ENCODE results near the gene ZNF561.
A peak's percentile ranks its signal among the peaks of the same experiment; 100 is the strongest.
"Not testable (repeated sequence)": the region's sequence is repeated elsewhere in the genome, so short reads cannot be mapped to it uniquely, and the experiment has no call there.

ZNF561 gene

DNA sequence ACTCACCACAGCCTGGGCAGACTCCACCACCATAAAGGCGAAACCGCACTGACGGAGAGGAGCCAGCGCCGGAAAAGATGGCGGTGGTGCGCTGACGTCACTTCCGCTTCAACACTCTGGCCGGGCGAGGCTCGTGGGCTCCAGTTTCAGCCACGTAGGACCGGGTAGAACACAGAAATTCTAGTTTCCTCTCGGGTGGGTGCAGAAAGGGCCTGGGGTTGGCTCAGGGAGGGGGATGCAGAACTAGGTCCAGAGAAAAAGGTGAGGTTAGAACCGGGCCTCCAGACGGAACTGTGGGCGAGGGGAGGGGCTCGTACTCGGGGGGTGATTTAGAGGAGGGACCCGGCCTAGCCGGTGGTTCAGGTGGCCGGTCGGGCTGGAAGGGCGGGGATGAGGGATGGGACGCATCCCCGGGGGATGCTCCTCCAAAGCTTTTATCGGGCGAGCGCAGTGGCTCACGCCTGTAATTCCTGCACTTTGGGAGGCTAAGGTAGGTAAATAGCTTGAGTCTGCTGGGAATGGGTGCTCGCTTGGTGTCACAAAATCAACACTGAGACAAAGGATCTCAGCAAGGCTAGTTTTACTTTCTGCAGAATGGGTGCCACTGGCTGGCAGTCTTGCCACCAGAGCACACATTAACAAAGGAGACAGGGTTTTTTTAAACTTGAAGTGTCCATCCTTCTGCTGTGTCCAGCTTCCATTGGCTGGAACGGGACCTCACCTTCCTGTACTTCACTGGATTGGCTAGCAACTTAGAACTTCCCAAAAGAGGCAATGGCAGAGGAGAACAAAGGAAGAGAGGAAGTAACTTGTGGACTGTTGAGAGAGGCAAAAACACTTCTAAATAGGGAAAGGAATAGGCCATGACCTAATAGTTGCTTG, at the start of gene ZNF561:
Gene ZNF561, minus strand, starts transcription at position 77 of the 882 bp plus-strand sequence. CDS start 1,776 bp downstream, outside the sequence.
- DNase-seq, result peak; percentile 86

GRCh38 chr19:9668544-9668943, 47.5 kb upstream of the ZNF561 start:
- no peak for DNase-seq

- DNase-seq, result no peak
Measured at GRCh38 chr19:9667898-9668297, 46.9 kb upstream of the ZNF561 start.

- DNase-seq, result no peak
Measured at GRCh38 chr19:9658769-9659168, 37.7 kb upstream of the ZNF561 start.

DNA sequence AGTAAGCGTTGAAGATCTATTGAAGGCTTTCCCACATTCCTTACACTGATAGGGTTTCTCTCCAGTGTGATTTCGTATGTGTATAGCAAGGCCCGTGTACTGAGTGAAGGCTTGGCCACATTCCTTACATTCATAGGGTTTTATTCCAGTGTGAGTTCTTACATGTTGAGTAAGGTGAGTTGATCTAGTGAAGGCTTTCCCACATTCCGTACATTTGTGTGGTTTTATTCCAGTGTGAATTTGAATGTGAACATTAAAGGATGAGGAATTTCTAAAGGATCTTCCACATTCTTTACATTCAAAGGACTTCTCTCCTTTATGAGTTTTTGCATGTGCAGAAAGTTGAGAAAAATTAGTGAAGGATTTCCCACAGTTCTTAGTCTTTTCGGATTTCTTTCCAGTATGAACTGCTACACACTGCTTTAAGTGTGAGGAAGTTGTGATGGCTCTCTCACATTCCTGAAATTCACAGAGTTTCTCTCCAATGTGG, 32.1 kb upstream of the ZNF561 start:
- DNase-seq, result not testable (repeated sequence)

GRCh38 chr19:9651464-9651863, 30.4 kb upstream of the ZNF561 start:
- DNase-seq, result not testable (repeated sequence)

- DNase-seq, result no peak
Measured at GRCh38 chr19:9650345-9650744, 29.3 kb upstream of the ZNF561 start.

- DNase-seq, result no peak
Measured at GRCh38 chr19:9645472-9645871, 24.4 kb upstream of the ZNF561 start.

GRCh38 chr19:9644472-9644871, 23.4 kb upstream of the ZNF561 start:
- DNase-seq, result no peak

GRCh38 chr19:9641810-9642209, 20.8 kb upstream of the ZNF561 start:
- DNase-seq, result no peak

- no peak for DNase-seq
Measured at GRCh38 chr19:9640956-9641355, 19.9 kb upstream of the ZNF561 start.

DNA sequence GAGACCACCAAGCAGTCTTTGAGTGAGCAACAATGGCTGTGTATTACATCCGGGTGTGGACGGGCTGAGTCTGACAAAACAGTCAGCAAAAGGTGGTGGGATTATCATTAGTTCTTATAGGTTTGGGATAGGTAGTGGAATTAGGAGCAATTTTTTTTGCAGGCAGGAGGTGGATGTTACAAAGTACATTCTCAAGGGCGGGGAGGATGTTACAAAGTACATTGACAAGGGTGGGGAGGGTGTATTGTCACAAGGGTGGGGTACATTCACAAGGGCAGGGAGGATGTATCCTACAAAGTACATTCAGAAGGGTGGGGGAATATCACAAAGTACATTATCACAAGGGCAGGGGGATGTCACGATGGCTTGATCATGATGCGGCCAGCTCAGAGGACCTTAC, 15.0 kb upstream of the ZNF561 start:
- DNase-seq, result no peak

GRCh38 chr19:9627856-9628255, 6.8 kb upstream of the ZNF561 start:
- no peak for DNase-seq

DNA sequence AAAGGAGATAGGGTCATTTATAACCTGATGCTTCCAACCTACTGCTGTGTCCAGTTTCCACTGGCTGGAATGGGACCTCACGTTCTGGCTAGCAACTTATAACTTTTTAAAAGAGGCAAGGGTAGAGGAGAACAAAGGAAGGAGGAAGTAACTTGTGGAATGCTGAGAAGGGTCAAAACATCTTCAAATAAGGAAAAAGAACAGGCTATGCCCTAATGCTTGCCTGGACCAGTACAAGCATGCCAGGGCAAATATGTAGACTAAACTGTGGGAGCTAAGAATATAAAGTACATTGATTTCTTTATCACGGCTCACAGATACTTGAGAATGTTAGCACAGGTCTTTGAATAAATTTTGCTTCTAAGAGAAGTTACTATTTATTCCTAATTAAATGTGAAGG, 1.5 kb upstream of the ZNF561 start:
- DNase-seq, result no peak

DNA sequence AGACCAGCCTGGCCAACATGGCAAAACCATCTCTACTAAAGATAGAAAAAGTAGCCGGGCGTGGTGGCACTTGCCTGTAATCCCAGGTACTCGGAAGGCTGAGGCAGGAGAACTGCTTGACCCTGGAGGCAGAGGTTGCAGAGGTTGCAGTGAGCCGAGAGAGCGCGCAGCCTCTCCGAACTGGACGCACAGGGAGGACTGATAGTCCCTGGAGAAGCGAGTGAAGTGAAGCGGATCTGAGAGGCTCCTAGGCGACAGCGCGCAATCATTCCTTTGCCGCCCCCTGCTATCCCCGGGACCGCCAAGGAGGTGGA, 233 bp downstream of the ZNF561 start:
- DNase-seq, result no peak

GRCh38 chr19:9615844-9616243, 5.2 kb downstream of the ZNF561 start:
- DNase-seq, result no peak

DNA sequence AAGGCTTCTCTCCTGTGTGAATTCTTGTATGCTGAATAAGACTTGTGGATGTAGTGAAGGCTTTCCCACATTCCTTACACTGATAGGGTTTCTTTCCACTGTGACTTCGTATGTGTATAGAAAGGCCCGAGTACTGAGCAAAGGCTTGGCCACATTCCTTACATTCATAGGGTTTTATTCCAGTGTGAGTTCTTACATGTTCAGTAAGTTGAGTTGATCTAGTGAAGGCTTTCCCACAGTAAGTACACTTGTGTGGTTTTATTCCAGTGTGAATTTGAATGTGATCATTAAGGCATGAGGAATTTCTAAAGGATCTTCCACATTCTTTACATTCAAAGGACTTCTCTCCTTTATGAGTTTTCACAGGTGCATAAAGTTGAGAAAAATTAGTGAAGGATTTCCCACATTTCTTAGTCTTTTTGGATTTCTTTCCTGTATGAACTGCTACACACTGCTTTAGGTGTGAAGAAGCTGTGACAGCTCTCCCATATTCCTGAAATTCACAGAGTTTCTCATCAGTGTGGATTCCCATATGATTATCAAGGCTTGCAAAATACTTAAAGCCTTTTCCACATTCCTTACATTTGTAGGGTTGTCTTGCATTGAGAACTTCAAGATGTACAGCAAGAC, 10.4 kb downstream of the ZNF561 start:
- no peak for DNase-seq

DNA sequence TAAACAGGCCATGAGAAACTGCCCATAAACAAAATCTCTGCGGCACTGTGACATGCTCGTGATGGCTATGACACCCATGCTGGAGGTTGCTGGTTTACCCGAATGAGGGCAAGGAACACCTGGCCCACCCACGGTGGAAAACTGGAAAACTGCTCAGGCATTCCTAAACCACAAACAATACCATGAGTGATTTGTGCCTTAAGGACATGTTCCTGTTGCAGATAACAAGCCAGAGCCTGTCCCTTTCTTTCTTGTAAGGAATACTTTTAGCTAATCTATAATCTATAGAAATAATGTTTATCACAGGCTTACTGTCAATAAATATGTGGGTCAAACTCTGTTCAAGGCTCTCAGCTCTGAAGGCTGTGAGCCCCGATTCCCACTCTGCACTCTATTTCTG, 12.1 kb downstream of the ZNF561 start:
- no peak for DNase-seq

DNA sequence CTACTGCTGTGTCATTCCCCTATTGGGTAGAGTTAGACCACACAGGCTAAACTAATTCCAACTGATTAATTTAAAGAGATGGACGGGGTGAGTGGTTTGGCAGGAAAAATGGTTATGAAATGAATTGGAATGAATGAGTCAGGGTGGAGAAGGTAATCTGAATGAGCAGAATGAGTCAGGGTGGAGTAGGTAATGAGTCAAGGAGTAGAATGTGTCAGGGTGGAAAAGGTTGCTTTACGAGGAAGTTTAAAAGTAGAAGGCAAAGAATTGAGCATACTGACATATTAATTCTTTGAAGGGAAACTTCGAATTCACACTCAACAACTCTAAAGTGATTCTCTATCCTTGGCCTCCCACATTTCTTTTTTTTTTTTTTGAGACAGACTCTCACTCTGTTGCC, 24.0 kb downstream of the ZNF561 start:
- no peak for DNase-seq

- DNase-seq, result peak; percentile 78
Measured at GRCh38 chr19:9586764-9587163, 34.3 kb downstream of the ZNF561 start.

GRCh38 chr19:9584073-9584833, 36.8 kb downstream of the ZNF561 start, which contains the start of gene ZNF121:
Gene ZNF121 (minus strand): TSS chr19:9584504. CDS start chr19:9568097, 16,407 bp downstream.
- DNase-seq, result peak; percentile 83

DNA sequence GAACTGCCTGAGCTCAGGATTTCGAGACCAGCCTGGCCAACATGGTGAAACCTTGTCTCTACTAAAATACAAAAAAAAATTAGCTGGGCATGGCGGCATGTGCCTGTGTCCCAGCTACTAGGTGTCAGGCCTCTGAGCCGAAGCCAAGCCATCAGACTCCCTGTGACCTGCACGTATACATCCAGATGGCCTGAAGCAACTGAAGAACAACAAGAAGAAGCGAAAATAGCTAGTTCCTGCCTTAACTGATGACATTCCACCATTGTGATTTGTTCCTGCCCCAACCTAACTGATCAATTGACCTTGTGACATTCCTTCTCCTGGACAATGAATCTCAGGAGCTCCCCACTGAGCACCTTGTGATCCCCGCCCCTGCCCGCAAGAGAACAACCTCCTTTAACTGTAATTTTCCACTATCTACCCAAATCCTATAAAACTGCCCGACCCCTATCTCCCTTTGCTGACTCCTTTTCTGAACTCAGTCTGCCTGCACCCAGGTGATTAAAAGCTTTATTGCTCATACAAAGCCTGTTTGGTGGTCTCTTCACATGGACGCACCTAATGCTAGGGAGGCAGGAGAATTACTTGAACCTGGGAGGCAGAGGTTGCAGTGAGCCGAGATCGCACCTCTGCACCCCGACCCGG, 38.8 kb downstream of the ZNF561 start:
- not testable (repeated sequence) for DNase-seq

GRCh38 chr19:9580728-9581127, 40.3 kb downstream of the ZNF561 start:
- DNase-seq, result no peak
